Measurements from ENCODE around the gene EFHB.
"Not testable (repeated sequence)": the region's sequence is repeated elsewhere in the genome, so short reads cannot be mapped to it uniquely, and the experiment has no call there.

Gene EFHB

GRCh38 chr3:19931767-19932188 lies 2.2 kb downstream of the EFHB start:
- DNase-seq (ENCODE audit: low spot score): no peak

DNA sequence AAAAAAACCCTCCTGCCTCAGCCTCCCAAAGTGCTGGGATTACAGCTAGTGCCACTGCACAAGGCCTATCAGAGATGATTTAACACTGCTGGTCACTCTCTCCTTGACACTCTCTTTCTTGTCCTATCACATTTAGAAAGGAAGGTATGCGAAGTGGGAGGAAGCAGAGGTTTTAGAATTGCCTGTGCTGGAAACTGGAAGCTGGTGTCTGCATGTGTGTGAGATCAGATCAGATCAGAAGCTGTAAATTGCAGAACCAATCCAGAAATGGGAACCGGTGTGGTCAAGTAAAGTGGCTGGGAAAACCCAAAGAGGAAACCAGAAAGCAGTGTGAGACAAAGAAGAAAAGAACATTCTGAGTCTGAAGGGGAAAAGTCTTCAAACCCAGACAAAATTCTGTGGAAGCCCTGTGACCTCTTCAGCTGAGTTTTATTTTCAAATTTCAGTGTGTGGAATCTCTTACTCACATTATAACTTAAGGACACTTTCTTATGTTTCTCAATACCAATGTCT lies 2.8 kb downstream of the EFHB start:
- DNase-seq (ENCODE audit: low spot score): no peak

DNA sequence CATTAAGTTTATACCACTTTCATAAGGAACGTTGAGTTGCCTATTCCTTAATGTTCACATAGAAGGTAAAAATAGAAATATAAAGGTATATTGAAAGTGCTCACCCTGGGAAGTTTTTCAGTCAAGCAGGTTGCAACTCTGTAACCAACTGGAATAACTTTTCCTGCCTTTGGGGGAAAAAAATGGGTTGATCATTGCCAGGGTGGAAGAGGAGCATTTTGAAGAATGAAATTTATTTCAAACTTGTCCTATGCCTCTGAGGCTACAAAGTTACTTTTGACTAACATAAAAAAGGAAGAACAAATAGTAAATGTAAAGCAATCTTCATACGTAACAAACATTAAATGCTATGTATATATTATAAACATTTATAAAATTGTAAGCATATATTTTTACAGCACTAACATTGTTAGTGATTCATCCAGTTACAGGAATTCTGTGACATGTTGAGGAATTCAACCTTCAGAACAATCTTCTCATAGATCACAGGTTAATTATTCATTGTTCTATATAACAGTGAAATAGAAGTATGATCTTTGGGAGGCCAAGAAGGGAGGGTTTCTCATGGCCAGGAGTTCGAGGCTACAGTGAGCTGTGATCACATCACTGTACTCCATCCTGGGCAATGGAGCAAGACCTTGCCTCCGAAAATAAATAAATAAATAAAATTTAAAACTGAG lies 13.5 kb downstream of the EFHB start:
- no peak for DNase-seq (ENCODE audit: low spot score)

DNA sequence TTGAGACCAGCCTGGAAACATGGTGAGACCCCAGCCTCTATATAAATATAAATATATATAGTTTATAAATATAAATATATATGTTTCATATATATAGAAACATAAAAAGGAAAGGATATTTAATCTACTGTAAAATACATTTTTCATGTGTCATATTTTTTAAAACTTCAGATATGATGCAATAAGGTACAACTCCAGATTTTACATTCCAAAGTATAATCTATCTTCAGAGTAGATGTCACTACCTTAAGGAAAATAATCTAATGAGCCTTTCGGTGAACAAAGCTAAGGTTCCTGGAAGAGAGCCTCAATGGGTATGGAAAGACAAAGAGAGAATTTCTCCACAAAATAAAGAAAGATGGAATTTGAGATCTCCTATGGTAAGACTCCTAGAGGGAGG lies 16.9 kb downstream of the EFHB start:
- DNase-seq (ENCODE audit: low spot score): no peak

GRCh38 chr3:19911452-19911851 lies 22.6 kb downstream of the EFHB start:
- DNase-seq (ENCODE audit: low spot score): no peak

DNA sequence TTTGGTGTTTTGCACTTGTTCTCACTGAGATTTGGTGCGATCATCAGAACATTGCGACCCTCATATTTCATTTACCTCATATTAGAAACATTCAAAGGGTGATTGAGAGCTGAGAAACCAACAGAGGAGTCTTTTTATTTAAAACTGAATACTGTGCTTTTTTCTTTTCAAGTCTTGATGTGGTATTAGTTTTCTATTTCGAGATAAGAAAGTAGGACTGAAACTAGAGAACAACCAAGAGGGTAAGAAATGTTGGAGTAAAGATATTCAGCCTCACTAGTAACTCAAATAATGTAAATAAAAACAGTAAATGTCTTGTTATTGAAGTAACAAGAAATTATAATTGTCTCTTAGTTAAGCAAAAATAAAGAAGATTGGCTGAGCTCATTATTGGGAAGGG lies 26.5 kb downstream of the EFHB start:
- DNase-seq (ENCODE audit: low spot score): no peak

DNA sequence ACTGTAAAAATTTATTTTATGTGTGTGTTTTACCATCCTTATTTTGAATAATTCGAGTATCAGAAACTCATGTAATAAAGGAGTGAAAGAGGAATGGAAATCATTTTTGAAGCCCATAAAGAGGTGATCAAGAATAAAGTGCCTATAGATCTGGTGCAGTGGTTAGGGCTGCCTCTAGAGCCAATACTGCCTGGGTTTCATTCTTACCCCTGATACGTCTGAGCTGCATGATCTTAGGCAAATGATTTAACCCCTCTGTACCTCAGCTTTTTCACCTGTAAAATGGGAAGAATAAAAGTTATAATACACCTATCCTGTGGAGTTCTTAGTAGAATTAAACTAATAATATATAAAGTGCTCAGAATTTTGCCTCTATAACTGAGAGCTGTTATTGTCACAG lies 30.4 kb downstream of the EFHB start:
- no peak for DNase-seq (ENCODE audit: low spot score)

DNA sequence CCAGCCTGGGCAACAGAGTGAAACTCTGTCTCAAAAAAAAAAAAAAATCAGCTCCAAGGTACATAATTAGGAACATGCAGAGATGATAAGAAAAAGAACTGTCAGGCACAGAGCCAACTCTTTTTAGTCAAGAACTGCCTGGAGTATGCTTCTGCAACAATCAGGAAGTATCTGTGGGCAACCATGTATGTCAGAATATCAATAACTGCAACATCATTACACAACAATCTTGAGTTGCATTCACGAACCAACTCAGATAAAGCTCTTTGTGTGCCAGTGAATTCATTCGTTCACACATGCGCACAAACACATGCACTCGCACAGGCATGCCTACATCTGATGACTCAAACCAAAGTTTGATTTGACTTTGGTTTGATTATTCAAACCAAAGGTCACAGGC lies 32.1 kb downstream of the EFHB start:
- DNase-seq (ENCODE audit: low spot score): no peak

GRCh38 chr3:19901337-19901736 lies 32.7 kb downstream of the EFHB start:
- no peak for DNase-seq (ENCODE audit: low spot score)

DNA sequence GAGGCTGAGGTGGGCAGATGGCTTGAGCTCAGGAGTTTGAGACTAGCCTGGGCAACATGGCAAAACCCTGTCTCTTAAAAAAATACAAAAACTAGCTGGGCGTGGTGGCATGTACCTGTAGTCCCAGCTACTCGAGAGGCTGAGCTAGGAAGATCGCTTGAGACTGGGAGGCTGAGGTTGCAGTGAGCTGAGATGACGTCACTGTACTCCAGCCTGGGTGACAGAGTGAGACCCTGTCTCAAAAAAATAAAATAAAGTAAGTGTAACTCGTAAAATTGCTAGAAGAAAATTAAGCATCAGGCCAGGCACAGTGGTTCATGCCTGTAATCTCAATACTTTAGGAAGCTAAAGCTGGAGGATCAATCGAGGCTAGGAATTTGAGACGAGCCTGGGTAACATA lies 34.2 kb downstream of the EFHB start:
- not testable (repeated sequence) for DNase-seq (ENCODE audit: low spot score)

- no peak for DNase-seq (ENCODE audit: low spot score)
Measured at GRCh38 chr3:19899264-19899663, 34.8 kb downstream of the EFHB start.

DNA sequence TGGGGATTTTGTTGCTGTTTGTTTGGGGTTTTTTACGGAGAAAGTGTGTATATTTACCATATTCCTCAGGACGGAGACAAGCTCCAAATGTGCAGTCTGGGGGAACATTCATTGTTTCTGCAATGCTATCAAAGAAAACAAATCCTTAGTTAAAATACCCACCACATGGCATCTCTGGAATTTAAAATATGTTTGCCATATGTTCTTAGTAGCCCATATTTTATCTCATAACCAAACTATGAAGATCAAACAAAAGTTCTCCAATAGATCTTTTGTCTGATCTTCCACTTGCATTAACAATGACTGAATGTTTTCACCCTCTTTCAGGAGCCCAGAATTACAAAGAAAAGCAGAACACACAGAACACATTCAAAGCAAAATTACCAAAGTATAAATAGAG lies 35.3 kb downstream of the EFHB start:
- no peak for DNase-seq (ENCODE audit: low spot score)

GRCh38 chr3:19891740-19892139 lies 42.3 kb downstream of the EFHB start:
- no peak for DNase-seq (ENCODE audit: low spot score)

DNA sequence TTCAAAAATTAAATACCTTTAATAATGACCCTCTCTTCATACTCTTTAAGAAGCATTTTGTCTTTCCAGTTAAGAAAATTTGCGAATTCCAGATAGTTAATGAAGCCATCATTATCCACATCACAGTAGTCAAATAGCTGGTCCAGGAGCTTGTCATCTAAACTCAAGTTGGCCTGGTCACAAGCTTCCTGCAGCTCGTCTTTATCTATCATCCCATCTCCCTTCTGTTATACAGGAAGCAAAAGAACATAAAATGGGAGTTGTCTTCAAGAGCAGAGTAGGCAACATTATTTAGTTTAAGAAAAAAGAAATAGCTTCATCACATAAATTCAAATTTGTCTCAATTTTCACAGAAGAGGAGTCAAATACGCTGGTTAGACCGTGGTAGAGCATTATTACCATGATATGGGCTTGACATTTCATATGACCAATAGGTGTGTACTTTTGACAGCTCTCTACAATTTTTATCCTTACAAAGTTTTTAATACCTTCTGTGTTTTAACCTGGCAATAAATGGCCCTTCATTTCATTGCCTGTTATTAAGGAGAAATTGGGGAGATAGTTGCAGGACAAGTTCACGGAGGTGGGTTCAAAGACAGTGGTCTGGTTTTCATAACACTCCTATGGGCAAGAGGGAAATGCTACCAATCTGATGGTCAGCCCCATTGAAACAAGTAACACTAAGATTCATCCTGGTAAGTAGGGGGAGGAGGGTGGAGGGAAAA lies 45.4 kb downstream of the EFHB start:
- DNase-seq (ENCODE audit: low spot score): no peak

DNA sequence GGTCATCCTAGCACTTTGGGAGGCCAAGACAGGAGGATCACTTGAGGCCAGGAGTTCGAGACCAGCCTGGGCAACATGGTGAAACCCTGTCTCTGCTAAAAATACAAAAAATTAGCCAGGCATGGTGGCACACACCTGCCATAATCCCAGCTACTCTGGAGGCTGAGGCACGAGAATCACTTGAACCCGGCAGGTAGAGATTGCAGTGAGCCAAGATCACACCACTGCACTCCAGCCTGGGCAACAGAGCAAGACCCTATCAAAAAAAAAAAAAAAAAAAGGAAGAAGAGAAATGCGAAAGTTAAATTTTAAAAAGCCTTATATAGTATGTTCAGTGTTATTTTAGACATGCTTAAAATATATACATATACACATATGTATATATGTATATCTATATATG lies 46.9 kb downstream of the EFHB start:
- not testable (repeated sequence) for DNase-seq (ENCODE audit: low spot score)

DNA sequence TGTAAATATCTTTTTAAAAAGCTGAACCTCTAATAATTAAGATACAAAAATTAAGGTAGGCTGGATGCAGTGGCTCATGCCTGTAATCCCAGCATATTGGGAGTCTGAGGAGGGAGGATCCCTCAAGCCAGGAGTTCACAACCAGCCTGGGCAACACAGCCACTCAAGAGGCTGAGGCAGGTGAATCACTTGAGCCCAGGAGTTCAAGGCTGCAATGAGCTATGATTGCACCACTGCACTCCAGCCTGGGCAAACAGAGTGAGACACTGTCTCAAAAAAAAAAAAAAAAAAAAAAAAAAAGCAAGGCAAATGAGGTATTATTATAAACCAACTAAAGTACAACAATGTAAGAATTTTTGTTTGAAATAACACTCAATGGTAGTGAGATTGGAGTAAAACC lies 47.6 kb downstream of the EFHB start:
- no peak for DNase-seq (ENCODE audit: low spot score)

DNA sequence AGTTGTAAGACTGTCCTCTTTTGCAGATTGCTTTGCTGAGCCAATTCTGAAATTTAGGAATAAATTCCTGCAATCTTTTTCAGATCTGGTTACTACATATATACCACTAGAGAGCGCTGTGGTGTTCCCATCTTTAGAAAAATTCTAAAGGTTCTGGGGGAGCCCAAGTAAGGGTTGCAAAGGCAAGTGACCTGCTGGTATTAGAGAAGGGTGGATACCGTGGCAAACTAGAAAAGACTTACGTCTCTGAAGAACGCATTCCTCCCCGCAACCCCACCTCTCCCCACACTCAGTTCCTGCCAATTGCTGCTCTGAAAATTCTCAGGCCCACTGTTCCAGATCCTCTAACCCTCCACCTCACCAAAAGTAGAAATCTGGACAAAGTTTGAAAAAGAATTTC lies 48.5 kb downstream of the EFHB start:
- peak; percentile 75 for DNase-seq (ENCODE audit: low spot score)

- DNase-seq (ENCODE audit: low spot score): no peak
Measured at GRCh38 chr3:19881852-19882251, 52.2 kb downstream of the EFHB start.

- no peak for DNase-seq (ENCODE audit: low spot score)
Measured at GRCh38 chr3:19881036-19881435, 53.0 kb downstream of the EFHB start.

DNA sequence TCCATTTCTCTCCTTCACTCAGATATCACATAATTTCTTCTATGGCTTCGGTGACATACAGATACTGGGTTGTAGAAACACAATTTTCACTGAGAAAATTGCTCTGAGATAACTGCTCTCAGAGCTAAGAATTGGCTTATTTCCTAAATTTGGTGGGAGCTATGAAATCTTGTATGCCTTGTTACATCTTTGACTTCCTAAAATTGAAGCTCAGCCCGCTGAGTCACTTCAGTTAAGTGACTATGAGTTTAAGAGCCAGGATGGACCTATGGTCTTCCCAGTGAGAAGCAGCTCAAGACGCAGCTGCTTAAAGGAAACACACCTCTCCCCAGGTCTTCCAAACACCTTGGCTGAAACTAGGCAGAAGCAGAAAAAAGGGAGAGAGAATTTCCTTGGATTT lies 56.4 kb downstream of the EFHB start:
- no peak for DNase-seq (ENCODE audit: low spot score)

DNA sequence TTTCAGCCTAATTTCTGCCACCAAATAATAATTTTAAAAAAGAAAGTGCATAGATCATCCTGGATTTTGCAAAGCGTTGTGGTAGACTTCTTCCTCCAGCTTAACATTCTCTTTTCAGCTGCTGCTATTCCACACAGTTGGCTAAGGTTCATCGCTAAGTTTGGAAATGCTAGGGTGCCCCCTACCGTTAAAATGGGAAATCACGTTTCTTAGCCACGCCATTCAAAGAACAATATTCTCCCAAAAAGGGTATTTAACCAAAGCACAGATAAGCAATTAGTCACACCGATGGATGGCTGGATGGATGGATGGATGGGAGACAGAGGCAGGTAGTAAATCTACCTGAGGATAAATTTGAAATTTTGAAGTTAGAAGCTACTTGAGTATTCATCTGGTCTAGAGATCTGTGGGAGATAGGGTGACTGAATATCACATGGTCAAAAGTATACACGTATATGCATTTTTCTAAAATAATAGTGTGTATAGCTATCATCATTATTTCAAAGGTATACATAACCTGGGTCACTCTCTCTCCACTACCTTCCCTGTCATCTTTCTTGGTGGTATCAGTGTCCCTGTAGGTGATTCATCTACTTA lies 67.2 kb downstream of the EFHB start:
- DNase-seq (ENCODE audit: low spot score): peak; percentile 70

DNA sequence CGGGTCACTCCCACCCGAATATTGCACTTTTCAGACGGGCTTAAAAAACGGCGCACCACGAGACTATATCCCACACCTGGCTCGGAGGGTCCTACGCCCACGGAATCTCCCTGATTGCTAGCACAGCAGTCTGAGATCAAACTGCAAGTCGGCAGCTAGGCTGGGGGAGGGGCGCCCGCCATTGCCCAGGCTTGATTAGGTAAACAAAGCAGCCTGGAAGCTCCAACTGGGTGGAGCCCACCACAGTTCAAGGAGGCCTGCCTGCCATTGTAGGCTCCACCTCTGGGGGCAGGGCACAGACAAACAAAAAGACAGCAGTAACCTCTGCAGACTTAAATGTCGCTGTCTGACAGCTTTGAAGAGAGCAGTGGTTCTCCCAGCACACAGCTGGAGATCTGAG lies 78.7 kb downstream of the EFHB start:
- not testable (repeated sequence) for DNase-seq (ENCODE audit: low spot score)

DNA sequence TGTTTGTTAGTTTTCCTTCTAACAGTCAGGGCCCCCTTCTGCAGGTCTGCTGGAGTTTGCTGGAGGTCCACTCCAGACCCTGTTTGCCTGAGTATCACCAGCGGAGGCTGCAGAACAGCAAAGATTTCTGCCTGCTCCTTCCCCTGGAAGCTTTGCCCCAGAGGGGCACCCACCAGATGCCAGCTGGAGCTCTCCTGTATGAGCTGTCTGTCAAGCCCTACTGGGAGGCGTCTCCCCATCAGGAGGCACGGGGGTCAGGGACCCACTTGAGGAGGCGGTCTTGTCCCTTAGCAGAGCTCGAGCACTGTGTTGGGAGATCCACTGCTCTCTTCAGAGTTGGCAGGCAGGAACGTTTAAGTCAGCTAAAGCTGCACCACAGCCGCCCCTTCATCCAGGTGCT lies 87.4 kb downstream of the EFHB start:
- not testable (repeated sequence) for DNase-seq (ENCODE audit: low spot score)

All from hematopoietic multipotent progenitor cell treated with erythropoietin and hydrocortisone succinate and interleukin-3 and kit ligand, for 15 days (in vitro differentiated cells).